WERI-Rb-1 (cell line): Measurements from ENCODE around the gene MAD1L1.

ENCODE experiments used
- DNase-seq: peaks from one replicate; pipeline ENCODE4 v3.0.0-alpha.2; 2020
- H3K27ac ChIP-seq: fragments of 250-450 bp; sonication (Bioruptor Pico); 2 replicates; pipeline ENCODE4 v1.5.1; 2020; ENCODE audit warnings: mild to moderate bottlenecking, moderate library complexity
- H3K27me3 ChIP-seq: fragments of 250-450 bp; sonication (Bioruptor Pico); 2 replicates; pipeline ENCODE4 v1.5.1; 2021; ENCODE audit warnings: mild to moderate bottlenecking, low read depth, moderate library complexity; ENCODE audit not compliant: insufficient read depth, severe bottlenecking
- H3K36me3 ChIP-seq: fragments of 250-450 bp; sonication (Bioruptor Pico); 2 replicates; pipeline ENCODE4 v1.5.1; 2020; ENCODE audit warnings: mild to moderate bottlenecking, moderate library complexity
- H3K4me3 ChIP-seq: 2 replicates; pipeline ENCODE4 v1.5.1; 2011; ENCODE audit warnings: low read depth, mild to moderate bottlenecking, control low read depth, low read length
- H3K9me3 ChIP-seq: fragments of 250-450 bp; sonication (Bioruptor Pico); 2 replicates; pipeline ENCODE4 v1.5.1; 2021; ENCODE audit warnings: mild to moderate bottlenecking, moderate library complexity; ENCODE audit not compliant: severe bottlenecking
- CTCF ChIP-seq: IDR thresholded peaks from 2 replicates; pipeline ENCODE4 v1.5.1; 2011; ENCODE audit warnings: low read depth, mild to moderate bottlenecking, control low read depth, inconsistent platforms, low read length

The MAD1L1 gene

GRCh38 chr7:1888425-1888824 lies 344.3 kb downstream of the MAD1L1 start:
- no peak for TF ChIP-seq CTCF
- Histone ChIP-seq H3K4me3 (no peak overlapping the region), H3K27me3 (no peaks in the 10 kb centered on the region), H3K27ac (no peak overlapping the region), H3K36me3 (peaks cover 17% of the 10 kb centered on the region), H3K9me3 (no peaks in the 10 kb centered on the region)
- DNase-seq: no peak

DNA sequence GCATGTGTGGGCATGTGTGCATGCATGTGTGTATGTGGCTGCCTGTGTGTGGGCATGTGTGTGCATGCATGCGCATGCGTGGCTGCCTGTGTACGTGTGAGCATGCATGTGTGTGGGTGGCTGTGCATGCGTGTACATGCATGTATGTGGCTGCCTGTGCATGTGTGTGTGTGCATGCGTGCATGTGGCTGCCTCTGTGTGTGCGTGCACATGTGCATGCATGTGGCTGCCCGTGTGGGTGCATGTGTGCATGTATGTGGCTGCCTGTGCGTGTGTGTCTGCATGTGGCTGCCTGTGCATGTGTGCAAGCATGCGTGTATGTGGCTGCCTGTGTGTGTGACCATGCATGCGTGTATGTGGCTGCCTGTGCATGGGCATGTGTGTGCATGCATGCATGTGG lies 345.5 kb downstream of the MAD1L1 start:
- peaks cover 17% of the 10 kb centered on the region for H3K36me3 ChIP-seq
- H3K27ac ChIP-seq: no peak overlapping the region
- H3K4me3 ChIP-seq: no peak overlapping the region
- no peak for TF ChIP-seq CTCF
- H3K27me3 ChIP-seq: no peaks in the 10 kb centered on the region
- DNase-seq: no peak
- H3K9me3 ChIP-seq: no peaks in the 10 kb centered on the region

DNA sequence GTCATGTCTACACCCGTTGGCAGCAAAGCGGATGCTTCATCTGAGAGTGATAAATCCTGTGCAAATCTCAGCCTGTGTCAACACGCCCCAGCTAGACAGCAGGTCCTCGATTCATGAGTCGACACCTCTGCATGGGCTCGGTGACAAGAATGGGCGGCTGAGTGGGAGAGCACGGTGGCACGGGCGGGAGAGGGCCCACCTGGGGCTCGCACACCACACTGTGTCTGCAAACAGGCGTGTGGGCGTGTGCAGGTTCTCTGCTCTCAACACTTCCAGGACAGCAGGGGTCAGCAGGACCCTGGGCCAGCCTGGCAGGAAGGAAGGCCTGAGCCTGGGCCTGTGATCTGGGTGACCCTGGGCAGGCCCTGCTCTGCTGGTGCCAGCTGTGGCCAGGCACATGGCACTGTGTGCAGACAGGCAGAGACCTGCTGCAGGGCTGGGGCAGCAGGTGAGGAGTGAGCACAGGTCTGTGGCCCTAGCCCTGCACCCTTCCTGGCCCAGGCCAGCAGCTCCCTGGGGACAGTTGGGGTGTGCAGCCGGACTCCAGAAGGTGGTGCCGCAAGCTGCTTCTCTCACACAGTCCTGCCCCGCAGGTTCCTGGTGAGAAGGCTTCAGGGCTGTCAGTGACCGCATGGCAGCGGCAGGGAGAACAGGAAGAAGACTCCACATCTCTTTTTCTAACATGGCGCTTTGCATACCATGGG lies 346.2 kb downstream of the MAD1L1 start:
- DNase-seq: no peak
- H3K9me3 ChIP-seq: no peaks in the 10 kb centered on the region
- TF ChIP-seq CTCF: no peak; the same call in 1 of the 2 replicates
- H3K36me3 ChIP-seq: peaks cover 17% of the 10 kb centered on the region
- no peak overlapping the region for H3K4me3 ChIP-seq
- no peak overlapping the region for H3K27ac ChIP-seq
- H3K27me3 ChIP-seq: no peaks in the 10 kb centered on the region

GRCh38 chr7:1885465-1886226 lies 347.1 kb downstream of the MAD1L1 start:
- no peak for TF ChIP-seq CTCF
- Histone ChIP-seq H3K27me3 (no peaks in the 10 kb centered on the region), H3K4me3 (no peak overlapping the region), H3K36me3 (peaks cover 17% of the 10 kb centered on the region), H3K9me3 (no peaks in the 10 kb centered on the region), H3K27ac (no peak overlapping the region)
- no peak for DNase-seq

DNA sequence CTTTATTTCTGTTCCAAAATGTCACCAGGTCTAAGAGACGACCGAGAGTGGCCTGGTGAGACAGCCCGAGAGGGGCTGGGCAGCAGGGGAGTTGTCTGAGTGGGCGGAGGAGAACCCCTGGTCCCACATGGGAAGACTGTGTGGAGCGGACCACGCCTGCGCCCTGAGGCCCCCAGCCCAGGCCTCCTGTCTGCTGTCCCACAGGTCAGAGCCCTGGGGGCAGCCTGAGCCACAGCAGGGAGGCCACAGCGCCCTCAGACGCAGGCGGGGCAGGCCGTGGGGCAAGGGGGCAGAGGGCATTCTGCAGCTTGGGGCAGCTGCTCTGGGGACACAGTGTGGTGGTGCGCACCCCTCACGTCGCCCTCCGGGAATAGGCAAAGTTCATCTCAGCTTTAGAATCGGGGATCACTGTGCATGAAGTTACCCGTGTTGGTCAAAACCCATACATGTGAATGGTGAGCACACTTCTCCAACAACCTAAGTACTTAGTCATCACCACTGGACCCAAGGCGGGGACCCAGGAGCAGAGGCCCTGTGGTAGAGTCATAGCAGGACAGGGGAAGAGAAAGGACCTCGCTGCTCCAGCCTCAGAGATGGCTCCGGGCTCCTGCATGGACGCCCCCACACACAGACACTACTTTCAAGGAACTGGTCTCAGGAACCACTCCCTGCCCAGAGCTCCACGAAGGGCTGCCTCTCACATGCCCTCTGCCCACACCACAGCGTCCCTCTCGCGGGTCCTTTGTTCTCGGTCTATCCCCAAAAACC lies 348.0 kb downstream of the MAD1L1 start:
- TF ChIP-seq CTCF: no peak
- no peak overlapping the region for H3K27ac ChIP-seq

More for the DNA sequence above, 348.0 kb downstream of the MAD1L1 start:
- Histone ChIP-seq H3K27me3 (no peaks in the 10 kb centered on the region), H3K36me3 (peaks cover 17% of the 10 kb centered on the region), H3K9me3 (no peaks in the 10 kb centered on the region), H3K4me3 (no peak overlapping the region)
- no peak for DNase-seq
